GM12874 (cell line): ENCODE data around the gene TRAP1.

Source experiments
- CTCF ChIP-seq: IDR thresholded peaks from 2 replicates; pipeline ENCODE4 v1.5.1; 2011; ENCODE audit warnings: low read depth, mild to moderate bottlenecking, control low read depth, low read length, moderate library complexity; ENCODE audit not compliant: insufficient read depth

Gene TRAP1

GRCh38 chr16:3637371-3637923 lies 79.9 kb downstream of the TRAP1 start:
- no peak for TF ChIP-seq CTCF

GRCh38 chr16:3625911-3626732 lies 91.2 kb downstream of the TRAP1 start:
- no peak for TF ChIP-seq CTCF

GRCh38 chr16:3625331-3625730 lies 92.0 kb downstream of the TRAP1 start:
- TF ChIP-seq CTCF: no peak

GRCh38 chr16:3623642-3624041 lies 93.7 kb downstream of the TRAP1 start:
- TF ChIP-seq CTCF: no peak

GRCh38 chr16:3618769-3619141 lies 98.6 kb downstream of the TRAP1 start:
- TF ChIP-seq CTCF: no peak

GRCh38 chr16:3612510-3613466 lies 104.5 kb downstream of the TRAP1 start:
- no peak for TF ChIP-seq CTCF
